GM10266 (cell line): Measurements from ENCODE around the gene ZFYVE19.

Experiments
- DNase-seq: peaks from one replicate; pipeline ENCODE4 v3.0.0; 2012; ENCODE audit errors: extremely low spot score
- CTCF ChIP-seq: IDR thresholded peaks from 2 replicates; pipeline ENCODE4 v1.5.1; 2012; ENCODE audit warnings: mild to moderate bottlenecking, low read depth; ENCODE audit not compliant: control insufficient read depth, insufficient read depth; ENCODE audit errors: missing control alignments

Gene ZFYVE19

GRCh38 chr15:40789999-40790398, 16.9 kb upstream of the ZFYVE19 start:
- TF ChIP-seq CTCF = no peak
- no peak for DNase-seq

GRCh38 chr15:40790718-40791117, 16.2 kb upstream of the ZFYVE19 start:
- no peak for DNase-seq
- TF ChIP-seq CTCF = no peak

- no peak for DNase-seq
- no peak for TF ChIP-seq CTCF
Observed at GRCh38 chr15:40792394-40792793, 14.5 kb upstream of the ZFYVE19 start.

- DNase-seq = no peak
- TF ChIP-seq CTCF = no peak
Observed at GRCh38 chr15:40793216-40793989, 13.5 kb upstream of the ZFYVE19 start.

- no peak for TF ChIP-seq CTCF
- no peak for DNase-seq
Observed at GRCh38 chr15:40796041-40796440, 10.8 kb upstream of the ZFYVE19 start.

- no peak for DNase-seq
- TF ChIP-seq CTCF = no peak
Observed at GRCh38 chr15:40796512-40796911, 10.4 kb upstream of the ZFYVE19 start.

- DNase-seq = no peak
- TF ChIP-seq CTCF = no peak
Observed at GRCh38 chr15:40799523-40799922, 7.4 kb upstream of the ZFYVE19 start.
